ENCODE measurements around the gene IQSEC2.

Gene IQSEC2

DNA sequence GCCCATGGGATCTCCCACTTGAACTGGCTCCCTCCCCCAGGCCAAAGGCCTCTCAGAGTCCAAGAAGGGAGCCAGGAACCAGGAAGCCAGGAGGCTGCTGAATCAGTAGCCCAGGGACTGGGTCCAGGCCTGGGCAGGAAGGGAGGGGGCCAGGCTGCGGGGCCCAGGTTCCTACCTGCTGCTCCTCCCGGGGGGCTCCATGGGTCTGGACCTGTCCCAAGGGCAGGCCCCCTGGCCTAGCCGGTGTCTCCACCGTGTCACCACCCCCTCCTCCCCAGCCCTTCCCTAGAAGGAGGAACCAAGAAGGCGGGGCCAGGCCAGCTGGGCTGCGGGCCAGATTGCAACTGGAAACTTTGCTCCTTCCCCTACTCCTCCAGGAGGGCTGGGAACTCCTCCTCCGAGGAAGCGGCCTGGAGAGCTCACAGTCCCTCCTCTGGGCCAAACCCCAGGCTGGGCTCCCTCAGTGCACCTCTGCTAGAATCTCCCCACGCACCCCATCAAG is at the start of gene IQSEC2:
Gene IQSEC2 (minus strand): TSS at position 264 of the 502 bp plus-strand sequence.
- no peak for DNase-seq

DNA sequence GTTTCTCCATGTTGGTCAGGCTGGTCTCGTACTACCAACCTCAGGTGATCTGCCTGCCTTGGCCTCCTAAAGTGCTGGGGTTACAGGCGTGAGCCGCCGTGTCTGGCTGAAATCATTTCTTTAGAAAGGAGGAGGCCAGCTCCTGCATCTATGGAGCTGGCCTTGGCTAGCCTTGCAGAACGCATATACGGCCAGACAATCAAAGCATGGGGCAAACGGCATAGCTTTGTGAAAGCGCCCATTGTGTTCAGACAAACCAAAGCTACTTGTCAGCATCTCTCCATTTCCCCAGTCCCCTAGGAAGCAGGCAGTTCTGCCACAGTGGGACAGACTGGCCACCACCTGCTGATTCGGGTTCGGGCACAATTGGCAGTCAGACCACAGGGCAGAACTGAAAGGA is 48.9 kb upstream of the IQSEC2 start:
- DNase-seq = no peak

DNA sequence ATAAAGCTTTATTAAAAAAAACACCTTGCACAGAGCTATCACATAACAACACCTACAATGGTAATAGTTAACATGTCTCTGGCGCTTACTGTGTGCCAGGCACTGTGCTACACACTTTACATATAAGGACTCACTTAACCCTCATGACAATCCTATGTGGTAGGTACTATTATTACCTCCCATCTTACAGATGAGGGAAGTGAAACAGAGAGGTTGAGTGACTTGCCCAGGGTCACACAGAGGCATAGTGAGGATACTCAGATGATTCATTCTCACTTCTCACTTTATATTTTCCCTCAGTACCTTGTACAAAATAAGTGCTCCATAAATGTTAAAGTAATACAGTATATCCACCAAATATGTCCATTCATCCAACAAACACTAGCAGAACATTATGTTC is 43.4 kb upstream of the IQSEC2 start:
- DNase-seq = no peak

DNA sequence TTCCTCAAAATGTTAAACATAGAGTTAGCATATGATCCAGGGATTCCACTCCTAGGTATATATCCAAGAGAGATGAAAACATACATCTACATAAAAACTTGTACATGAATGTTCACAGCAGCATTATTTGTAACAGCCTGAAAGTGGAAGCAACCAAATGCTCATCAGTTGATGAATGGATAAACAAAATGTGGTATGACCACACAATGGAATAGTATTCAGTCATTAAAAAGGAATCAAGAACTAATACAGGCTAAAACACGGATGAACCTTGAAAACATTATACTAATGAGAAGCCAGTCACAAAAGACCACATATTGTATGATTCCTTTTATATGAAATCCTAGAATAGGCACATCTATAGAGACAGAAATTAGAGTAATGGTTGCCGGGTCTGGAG is 42.7 kb upstream of the IQSEC2 start:
- DNase-seq = no peak

DNA sequence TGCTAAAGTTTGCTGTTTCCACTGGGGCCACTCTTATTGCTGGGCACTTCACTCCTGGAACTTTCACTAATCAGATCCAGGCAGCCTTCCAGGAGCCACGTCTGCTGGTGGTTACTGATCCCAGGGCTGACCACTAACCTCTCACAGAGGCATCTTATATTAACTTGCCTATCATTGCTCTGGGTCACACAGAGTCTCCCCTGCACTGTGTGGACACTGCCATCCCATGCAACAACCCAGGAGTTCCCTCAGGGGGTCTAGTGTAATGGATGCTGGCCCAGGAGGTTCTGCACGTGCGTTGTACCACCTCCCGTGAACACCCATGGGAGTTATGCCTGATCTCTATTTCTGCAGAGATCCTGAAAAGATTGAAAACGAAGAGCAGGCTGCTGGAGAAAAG is 41.8 kb upstream of the IQSEC2 start:
- DNase-seq = no peak

DNA sequence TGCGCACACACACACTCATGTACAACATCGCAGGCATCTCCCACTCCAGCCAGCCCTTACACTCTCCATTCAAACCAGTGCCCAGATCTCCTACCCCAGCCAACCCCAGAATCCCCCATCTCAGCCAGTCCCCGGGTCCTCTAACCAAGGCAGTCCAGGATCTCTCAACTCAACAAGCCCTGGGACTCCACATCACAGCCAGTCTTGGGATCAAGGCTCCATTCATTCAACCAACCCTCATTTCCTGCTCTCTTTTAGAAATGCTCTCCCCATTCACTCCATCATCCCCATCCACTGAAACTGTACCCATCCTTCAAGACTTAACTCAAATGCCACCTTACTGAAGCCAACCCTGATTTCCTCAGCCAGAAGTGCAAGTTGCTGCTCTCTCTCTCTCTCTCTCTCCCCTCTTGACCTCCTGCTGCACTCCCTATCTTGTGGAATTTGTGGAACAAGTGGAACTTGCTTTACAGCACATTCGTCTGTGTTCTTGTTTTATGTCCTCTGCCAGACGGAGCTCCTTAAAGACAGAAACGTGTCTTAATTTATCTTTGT is 40.6 kb upstream of the IQSEC2 start:
- DNase-seq = no peak

DNA sequence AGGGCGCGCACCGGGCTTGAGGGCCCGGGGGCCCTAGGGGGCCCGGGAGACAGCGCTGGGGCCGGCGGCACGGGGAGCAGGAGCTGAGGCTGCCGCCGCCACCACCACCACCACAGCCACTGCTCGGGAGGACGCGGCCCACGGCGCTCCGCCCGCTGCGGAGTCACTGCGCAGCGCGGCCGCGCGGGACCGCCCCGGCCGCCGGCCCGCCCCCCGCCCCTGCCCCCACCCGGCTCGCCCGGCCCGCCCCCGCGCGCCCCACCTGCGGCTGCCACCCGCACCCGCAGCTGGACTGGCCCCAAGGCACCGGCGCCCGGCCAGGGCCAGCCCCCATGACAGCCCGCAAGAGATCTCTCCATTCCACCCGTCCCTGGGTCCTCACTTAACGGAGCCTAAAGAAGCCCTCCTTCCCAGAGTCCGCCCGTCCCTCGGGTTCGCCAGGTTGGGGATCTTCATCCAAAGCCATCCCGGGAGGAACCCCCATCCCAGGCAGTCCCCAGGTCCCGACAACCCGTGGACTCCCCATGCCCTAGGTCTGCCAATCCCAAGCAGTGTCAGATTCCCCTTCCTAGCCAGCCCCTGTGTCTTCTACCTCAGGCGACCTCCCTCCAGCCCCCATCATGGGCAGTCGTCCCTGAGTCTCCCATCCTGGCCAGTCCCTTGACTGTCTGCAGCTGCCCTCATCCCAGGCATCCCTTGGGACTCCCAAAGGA is 40.0 kb upstream of the IQSEC2 start:
- no peak for DNase-seq

DNA sequence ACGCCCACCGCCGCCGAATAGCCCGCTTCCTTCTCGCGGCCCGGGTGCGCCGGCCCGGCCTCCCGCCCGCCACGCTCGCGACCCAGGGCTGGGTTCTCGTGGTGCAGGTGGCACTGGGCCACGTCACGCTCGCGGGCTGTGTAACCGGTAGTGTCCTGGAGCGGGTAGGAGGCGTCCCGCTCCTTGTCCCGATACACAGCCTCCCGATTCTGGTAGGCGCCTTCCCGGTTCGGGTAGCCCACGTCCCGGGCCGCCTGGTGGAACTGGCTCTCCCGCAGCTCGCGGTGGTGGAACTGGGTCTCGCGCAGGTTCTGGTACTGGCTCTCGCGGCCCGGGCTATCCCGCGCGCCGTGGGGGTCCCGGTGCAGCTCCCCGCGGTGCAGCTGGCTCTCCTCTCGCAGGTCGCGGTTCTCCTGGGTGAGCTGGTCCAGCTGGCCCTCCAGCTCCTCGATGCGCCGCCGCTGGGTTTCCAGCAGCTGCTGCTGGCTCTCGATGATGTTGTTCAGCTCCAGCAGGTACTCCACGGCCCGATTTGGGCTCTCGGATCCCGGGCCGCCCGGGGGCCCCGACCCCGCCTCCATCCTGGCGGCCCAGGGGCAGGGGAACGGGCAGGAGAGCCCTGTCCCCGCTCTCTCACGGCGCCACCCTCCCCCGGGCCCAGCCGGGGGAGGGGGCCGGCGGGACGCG is 39.3 kb upstream of the IQSEC2 start:
- no peak for DNase-seq

DNA sequence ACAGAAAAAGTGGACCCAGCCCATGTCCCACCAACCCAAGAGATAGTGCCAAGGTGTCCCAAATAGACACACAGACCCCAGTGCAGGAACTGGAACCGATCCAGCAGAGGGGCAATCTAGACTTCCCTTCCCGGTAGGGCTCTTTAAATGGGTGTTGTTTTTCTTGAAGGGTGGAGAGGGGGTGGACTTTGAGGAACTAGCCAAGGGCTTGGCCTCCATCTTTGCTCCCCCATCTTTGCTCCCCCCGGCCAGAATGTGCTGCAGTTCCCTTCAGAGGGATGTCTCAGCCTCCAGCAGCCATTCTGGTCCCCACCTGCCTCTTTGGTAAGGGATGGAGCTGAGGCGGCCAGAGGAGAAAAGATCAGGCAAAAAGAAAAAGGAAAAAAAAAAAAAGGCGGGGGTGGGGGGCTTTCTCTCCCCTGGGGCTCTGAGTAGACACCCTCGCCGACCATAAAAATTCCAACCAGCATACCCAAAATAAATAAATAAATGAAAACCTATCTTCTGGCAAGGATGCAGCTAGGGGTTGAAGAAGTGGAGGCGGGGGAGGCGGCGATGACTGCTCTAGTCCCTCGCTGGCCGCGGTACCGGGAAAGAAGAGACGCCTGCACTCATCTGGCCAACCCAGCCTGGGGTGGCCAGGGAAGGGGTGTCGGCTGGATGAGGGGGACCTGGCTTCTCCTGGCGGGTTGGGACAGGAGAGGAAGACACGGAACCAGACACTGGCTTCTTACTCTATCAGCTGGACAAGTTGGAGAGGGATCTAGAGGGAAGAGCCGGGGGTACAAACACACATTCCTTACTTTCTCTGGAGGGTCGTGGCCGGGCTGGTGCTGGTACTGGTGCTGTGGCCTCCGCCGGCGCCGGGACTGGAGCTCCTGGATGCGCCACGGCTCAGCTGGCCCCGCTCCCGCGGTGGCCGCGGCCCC is 38.5 kb upstream of the IQSEC2 start:
- no peak for DNase-seq

DNA sequence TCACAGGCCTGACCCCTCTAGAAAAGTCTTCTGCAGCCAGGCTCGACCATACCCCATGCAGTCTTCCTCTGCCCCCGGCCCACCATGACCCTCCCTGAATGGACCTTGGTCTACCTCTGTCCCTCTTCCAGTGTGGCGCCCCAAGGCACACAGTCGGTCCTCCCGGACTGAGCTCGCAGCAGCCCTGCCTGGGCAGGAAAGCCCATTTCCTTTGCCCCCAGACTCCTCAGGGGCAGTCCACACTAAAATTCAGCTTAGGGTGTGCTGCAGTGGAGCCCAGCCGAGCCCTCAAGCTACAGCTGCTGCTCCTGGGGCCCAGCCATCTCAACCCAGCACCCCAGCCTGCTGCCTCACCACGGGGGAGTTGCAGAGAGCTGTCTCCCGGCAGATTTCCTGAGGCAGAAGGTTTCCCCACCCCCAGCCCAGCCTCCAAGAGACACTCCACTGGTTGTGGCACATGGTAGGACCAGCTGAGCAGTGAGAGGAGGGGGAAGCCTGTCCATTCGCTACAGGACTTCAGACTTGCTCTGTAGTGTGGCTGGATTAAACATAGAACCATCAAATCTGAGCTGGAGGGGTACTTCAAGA is 37.5 kb upstream of the IQSEC2 start:
- DNase-seq = no peak

DNA sequence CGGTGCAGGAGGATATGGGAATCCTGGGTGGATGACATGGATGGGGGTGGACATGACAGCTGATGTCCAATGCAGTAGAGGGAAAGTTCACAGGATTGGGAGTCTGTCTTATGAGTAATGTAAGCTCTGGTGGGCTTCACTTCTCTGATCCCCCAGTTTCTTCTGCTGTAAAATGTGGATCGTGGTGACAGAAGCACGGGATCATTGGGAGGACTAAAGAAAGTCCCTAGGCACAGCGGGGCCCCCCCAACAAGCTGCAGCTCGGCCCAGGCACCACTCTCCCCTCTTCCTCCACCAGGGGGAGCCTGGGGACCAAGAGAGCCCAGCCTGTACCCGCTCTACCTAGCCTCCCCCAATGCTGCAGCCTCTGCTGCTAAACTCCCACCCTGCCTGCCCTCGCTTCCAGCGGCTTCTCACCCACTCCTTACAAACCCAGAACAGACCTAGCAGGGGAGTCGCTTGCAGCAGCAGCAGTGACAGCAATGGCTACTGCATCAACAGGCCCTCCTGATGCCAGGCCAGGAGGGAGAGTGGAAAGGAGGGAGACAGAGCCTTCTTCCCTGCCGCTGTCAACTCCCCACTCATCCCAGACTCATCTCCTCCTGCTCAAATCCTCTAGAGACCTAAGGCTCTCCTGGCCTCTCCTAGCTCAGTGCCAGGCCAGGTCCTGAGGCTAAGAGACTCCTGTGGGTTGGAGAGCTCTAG is 36.1 kb upstream of the IQSEC2 start:
- DNase-seq = no peak

DNA sequence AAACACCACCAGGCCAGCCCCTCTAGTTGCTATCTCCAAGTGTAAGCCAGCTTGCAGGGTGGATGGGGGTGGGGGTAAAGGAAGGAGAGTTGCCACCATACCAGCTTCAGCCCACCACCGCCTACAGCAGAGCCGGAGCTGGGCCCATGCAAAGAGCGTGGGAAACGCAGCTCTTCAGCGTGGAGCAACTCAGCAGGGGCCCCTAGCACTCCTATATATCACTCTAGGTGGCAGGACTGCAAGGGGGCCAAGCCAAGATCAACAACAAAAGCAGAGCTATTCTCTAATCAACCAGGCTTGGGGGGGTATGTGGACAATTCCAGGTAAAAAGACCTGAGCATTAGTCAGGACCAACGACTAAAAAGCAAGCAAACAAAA is 35.5 kb upstream of the IQSEC2 start:
- no peak for DNase-seq

DNA sequence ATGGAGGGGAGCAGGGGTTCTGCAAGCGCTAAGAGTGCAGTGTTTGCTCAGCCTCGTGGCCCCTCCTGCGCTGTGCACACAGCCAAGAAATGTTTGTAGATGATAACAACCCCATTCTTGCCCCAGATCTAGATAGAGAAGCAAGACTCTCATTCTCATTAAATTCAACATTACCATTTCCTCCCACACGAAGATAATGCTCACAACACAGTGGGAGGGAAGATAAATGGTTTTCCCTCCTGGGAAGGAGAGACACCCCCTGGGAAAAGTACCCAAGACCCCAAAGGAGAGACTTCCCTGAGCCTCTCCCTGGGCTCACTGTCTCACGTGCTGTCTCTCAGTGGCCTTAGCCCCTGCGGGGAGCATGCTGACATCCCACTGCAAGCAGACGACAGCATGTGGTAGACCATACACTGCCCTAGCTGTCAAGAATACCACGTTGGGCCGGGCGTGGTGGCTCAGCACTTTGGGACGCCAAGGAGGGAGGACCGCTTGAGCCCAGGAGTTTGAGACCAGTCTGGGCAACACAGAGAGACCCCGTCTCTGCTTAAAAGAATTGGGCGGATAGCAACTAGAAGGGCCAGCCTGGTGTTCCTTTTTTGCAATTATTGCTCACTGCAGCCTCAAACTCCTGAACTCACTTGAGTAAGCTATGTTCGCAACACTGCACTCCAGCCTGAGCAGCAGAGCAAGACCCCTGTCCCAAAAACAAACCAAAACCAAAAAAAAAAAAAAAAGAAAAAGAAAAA is 34.9 kb upstream of the IQSEC2 start:
- no peak for DNase-seq

DNA sequence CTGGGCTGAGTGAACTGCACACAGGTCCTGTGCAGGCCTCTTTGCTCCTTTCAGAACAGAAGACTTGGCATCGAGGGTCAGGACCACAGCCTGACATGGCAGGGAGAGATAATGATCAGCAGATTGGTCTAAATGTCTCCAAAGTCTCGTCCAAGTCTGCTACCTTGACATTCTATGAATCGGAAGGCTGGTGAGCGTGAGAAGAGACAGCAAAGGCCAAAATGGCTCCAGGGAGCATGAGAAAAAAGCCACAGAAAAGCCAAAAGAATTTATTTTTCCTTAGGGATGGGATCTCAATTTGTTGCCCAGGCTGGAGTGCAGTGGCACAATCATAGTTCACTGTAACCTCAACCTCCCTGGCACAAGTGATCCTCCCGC is 32.3 kb upstream of the IQSEC2 start:
- no peak for DNase-seq

DNA sequence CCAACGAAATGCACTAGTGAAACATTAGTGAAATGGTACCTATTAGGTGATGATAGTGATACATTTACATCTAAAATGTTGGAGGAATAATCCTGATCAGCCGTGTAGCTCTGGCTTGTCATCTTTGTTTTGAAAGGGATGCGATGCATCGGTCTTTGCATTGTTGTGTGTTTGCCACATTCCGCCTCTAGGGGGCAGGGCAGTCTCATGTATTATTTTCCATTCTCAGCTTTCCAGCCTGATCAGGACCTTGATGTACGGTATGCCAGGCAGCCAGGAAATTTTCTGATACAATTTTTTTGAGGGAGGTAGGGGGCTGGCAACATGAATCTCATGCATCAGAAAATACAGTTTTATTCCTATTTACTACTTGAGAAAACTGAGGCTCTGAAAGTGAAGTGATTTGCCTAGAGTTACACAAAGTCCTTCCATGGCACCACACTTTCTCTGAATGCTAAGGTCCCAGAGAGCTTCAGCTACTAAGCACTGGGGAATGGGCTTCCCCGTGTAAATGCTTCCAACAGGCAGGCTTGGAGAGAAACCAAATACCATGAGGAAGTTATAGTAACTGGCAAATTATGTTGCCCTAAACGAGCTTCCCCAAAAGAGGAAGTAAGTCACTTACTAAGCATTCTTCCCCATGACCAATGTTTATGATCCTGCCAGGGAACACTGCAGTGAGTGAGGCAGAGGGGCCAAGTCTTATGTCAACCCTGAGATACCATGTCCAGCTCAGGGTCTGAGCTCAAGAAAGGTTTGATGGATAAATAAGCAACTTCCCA is 31.8 kb upstream of the IQSEC2 start:
- no peak for DNase-seq

DNA sequence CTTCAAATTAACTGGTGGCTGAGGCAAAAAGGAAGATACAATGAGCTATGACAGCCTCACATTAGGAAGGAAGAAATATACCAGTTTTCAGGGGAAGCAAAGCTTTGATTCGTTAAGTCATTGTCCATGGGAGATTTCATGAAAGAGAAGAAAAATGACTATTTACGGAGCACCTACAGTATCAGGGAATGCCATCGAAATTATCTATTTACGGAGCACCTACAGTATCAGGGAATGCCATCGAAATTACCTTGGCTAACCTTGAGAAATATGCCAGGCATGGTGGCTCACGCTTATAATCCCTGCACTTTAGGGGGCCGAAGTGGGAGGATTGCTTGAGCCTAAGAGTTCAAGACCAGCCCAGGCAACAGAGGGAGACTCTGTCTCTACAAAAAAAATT is 28.5 kb upstream of the IQSEC2 start:
- no peak for DNase-seq

DNA sequence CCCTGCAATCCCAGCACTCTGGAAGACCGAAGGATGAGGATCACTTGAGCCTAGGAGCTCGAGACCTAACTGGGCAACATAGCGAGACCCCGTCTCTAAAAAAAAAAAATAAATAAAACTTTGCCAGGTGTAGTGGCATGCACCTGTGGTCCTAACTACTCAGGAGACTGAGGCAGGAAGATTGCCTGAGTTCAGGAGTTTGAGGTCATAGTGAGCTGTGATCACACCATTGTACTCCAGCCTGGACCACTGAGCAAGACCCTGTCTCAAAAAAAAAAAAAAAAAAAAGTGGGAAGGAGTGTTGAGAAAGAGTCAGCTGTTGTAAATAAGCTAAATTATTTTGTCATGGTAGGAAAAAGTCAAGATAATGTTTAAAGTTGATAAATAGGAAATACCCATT is 27.5 kb upstream of the IQSEC2 start:
- no peak for DNase-seq

DNA sequence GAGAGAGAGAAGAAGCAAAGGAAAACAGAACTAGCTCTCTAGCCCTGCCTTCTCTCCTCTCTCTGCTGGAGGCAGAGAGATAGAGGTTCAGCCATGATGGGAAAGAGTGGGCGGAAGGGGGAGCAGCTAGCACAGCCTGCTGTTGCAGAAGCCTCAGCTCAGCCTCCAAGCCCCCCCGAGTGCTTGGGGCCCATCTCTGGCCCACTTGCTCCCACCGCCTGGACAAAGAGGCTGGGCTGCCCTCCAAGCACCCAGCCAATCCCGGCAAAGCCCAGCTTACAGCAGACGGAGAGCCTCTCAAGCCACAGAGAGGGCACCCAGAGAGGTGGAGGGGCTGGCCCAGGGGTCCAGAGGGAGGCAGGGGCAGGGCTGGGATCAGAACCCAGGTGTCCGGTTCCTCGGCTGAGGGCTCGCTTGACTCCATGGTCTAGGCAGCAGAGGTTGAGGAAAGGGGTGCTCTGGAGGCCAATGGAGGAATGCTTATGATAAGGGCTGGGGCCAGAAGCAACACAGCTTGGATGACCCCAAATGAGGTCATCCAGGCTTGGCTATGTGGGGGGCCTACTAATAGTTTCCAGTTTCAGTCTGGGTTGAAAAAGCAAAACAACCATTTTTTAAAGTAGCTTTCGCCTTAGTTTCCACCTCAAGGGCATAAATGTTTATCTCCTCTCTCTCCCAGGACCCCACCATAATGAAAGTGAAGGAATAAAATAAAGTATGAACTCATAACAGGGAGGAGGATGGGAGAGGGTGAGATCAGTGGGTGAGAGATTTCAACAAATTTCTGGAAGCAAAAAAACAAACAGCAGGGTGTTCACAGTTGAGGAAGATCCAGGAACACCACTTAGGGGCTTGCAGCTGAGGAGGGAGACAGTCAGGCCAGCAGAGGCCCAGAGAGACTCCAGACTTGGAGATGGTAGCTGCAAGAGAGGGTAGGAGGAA is 24.9 kb upstream of the IQSEC2 start:
- DNase-seq = no peak

DNA sequence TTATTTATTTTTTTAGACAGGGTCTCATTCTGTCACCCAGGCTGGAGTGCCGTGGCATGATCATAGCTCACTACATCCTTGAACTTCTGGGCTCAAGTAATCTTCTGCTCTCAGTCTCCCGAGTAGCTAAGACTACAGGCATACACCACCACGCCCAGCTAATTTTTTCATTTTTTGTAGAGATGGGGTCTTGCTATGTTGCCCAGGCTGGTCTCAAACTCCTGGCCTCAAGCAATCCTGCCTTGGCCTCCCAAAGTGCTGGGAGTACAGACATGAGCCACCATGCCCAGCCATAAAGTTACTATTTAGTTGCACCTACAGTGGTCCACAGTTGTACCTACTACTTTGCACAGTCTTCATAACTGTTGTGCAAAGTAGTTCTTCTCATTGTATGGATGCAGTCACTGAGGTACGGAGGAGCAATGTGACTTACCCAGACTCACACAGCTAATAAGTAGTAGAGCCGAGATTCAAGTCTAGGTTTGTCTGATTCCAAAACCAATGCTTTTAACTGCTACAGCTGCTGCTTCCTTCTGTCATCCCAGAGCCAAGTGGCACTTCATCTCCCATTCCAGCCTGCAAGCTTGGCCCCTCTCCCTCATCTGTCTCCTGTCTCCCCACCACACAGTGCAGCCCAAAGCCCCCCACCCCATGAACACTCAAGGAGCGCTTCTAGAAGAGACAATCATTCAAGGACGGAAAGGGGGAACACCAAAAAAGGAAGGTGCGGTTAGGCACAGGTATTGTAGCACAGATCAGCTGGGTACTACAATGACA is 24.0 kb upstream of the IQSEC2 start:
- no peak for DNase-seq

Measured in NCI-H1436 treated with DMSO at 0.1 percent for 48 hours (cell line).